GM18508 (cell line): ENCODE measurements around the gene CCDC6.

ENCODE experiments used
- ATAC-seq: cut with Tn5 transposase; IDR thresholded peaks from one replicate; pipeline ENCODE4 v1.9.1; 2021; ENCODE audit warnings: moderate number of reproducible peaks; ENCODE audit not compliant: insufficient read depth, unreplicated experiment

Gene CCDC6

DNA sequence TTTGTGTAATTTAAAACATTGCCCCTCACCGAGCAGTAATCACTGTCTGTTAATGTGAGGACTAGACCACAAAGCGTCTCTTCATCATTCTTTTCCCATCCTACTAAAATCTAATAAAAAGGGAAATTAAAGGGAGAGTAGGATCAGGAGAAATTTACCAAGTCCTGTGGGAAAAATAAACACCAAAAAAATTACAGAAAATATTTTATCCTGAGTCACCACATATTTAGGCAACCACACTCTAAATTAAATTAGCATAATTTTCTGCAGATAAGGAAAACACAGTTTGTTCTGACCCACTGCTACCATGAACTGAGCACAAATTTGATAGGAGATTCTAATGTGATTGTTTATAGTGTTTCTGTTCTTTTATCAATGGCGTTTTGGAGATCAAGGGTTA lies 49.3 kb downstream of the CCDC6 start:
- no peak for ATAC-seq

DNA sequence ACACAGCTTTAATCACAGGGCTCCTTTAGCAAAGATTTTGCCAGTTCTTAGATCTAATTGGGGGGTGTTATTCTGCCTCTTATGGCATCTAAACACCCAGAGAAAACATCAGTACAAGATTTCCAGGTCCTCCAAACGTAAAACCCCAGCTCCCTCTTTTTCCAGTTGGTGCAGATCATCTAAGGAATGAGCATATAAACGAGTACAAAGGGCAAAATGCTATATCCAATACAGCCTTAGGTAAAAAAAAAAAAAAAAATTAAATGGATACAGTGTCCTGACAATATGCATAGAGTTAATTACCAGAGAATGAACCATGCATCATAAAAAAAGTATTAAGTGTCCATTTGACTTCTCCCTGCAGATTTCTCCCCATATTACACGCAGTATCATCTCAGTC lies 50.3 kb downstream of the CCDC6 start:
- no peak for ATAC-seq

DNA sequence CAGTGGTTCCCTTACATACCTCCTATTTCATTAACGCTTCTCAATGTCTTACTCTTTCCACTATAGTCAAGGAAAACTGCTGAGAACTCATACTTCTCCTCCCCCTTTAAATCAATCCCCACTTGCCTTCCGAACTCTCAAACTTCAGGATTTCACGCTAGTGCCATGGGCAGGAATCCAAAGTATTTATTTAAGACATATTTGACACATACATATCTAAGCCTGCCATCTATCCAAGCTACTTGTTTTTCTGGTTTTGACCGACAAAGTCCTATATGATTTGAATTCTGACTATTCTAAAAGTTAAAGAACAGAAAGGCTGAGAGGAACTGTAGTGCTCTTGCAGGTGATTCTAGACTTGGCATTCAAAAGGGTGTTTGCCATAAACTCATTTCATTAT lies 51.8 kb downstream of the CCDC6 start:
- ATAC-seq: no peak

DNA sequence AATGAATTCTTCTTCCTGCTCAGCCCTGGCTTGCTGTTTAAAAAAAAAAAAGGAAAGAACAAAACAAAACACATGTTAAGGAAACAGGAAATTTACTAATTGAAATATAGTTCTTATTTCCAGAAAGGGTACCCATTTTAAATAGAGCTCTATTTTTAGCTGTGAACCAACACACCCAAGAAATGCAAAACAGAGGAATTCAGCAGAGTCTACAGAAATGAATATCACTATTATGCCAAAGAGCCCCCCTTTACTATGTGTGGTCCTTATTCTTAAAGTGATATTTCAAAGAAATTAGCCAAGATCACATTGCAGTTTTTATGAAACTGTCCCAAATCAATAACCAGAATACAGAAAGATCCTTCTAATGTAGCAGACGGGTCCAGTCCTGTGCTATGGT lies 53.7 kb downstream of the CCDC6 start:
- ATAC-seq: no peak

DNA sequence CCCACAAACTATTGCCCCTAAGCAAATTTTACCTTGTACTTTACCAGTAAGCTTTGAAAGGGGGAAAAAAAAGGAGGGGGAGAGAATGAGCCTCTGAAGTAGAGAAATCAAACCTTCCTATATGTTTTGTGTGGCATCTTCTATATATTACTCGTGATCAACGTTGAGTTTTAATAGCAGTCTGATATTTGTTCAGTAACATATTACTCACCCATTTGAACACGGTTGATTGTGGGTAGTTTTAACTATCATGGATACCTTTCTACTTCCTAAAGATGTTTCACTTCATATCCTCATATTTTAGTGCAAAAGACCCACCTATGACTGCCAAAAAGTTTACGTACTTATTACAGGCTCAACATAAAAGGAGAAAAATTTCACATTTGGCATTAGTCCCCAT lies 54.5 kb downstream of the CCDC6 start:
- no peak for ATAC-seq

DNA sequence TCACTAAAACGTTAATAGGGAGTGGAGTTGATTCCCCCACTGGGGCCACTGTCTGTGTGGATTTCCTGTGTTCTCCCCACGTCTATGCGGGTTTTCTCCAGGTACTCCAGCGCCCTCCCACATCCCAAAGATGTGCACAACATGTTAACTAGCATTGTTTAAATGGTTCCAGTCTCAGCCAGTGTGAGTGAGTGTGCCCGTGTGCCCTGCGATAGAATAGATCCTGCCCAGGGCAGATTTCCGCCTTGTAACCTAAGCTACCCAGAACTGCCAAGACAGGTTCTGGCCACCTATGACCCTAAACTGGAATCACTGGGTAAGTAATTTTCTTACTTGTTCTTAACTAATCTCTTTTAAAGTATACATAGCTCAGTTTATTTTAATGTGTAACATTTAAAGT lies 58.5 kb downstream of the CCDC6 start:
- no peak for ATAC-seq

DNA sequence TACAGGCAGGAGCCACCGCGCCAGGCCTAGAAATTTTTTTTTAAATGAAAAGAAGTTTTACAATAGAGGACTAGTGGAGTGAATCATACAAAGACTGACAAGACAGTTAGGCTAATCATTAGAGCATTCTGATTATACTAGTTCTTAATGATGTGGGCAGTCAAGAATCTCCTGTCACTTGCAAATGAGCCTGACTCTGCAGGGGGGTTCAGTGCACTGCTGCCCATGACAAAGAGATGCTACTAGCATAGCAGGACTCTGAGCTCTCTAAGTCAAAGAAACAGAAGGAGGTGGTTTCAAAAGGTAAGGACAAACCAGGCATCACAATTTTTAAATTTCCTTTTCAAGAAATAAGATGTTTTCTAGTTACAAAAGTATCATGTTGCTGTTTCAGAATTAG lies 59.0 kb downstream of the CCDC6 start:
- ATAC-seq: no peak

DNA sequence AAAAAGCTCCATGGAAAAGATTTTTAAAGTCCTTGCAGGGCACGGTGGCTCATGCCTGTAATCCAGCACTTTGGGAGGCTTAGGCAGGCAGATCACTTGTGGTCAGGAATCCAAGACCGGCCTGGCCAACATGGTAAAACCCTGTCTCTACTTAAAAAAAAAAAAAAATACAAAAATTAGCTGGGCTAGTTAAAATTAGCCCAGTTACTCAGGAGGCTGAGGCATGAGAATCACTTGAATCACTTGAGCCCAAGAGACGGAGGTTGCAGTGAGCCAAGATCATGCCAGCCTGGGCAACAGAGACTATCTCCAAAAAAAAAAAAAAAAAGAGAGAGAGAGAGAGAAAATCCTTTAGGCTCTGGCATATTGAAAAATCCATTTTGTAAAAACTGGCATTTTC lies 61.9 kb downstream of the CCDC6 start:
- no peak for ATAC-seq

DNA sequence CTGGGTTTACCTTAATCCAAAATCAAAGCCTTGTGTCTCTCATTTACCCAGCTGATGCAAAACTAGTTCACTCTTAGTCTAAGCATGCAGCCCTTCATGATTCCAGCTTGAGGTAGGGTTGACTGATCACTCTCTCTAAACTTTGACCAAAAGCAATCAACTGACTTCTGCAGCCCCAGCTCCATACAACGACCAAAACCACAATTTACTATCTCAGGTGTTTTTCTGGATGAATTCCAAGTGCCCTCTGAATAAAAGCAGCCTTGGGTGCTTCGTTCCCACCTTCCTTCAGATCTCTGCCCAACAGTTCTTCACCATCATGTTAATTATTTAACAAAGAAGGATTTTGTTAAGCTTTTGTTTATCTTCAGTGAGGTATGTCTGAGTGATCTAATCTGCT lies 62.6 kb downstream of the CCDC6 start:
- ATAC-seq: no peak

DNA sequence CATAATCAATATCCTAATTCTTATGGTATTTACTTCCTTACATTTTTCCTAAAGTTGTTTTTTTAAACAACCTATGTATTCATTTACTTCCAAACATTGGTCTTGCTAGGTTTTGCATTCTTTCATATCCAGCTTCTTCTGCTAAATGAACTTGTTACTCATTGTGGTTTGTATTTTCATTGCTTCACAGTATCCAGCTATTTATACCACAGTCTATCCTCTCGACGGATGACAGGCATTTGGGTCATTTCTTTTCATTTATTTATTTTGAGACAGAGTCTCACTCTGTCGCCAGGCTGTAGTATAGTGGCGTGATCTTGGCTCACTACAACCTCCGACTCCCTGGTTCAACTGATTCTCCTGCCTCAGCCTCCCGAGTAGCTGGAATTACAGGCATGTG lies 66.8 kb downstream of the CCDC6 start:
- ATAC-seq: no peak

DNA sequence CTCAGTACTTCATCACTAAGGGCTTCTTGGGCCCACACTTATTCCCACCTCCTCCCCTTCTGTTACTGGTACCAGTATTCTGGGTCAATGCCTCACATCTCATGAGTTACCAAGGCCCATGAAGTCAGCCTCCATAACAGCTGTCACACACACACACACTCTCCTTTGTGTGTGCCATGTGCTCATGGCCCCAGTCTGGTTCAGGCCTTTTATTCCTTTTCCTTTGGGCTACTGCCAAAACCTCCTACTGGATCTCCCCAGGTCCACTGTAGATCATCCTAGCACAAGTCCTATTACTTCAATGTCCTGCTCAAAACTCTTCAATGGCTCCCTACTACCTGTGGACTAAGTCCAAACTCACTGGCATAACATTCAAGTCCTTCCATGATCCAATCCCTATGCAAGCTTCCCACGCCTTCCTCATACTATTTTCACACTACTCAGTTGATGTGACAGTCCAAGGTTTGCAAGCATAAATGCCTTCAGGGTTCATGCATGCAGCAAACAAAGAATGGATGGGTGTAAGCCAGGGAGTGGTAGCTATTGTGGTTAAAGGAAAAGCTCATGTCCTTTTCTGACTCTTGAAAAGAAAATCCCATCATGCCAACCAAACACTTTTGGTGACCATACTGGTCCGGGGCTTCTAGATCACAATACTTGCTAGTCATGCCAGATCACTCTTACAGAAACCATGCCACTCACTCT lies 68.1 kb downstream of the CCDC6 start:
- no peak for ATAC-seq

DNA sequence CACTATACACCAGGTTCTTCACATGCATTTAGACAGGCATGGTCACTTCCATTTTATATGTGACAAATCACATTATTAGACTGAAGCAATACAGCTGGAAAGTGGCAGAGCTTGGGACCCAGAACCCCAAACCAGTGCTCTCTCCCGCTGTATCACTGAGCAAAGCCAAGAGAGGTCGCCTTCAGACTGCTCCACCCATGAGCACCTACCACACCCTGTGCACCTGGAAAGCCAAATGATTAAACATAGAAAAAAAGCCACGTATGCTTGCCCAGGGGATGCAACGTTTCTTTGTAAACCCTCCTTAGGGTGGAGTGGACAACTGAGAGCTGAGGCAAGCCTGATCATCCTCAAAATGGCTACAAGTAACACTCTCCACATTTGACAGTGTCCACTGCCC lies 72.5 kb downstream of the CCDC6 start:
- ATAC-seq: no peak

DNA sequence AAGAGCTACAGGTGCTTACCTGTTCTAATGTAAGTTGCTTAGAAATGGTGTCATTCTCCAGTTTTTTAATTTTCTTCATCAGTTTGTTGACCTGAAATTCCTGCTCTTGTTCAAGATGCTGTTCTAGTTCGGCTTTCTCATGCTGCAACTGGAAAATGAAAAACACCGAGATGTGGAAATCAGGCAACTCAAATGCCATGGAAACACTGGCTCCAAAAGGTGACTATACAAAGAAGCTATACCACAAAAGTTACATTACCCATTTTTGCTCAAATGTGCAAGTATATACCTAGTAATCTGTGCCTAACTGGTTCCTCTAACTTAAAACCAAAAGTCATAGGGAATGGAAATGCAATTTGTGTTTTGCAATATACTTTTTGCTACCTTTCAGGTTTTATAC lies 73.8 kb downstream of the CCDC6 start:
- ATAC-seq: no peak

DNA sequence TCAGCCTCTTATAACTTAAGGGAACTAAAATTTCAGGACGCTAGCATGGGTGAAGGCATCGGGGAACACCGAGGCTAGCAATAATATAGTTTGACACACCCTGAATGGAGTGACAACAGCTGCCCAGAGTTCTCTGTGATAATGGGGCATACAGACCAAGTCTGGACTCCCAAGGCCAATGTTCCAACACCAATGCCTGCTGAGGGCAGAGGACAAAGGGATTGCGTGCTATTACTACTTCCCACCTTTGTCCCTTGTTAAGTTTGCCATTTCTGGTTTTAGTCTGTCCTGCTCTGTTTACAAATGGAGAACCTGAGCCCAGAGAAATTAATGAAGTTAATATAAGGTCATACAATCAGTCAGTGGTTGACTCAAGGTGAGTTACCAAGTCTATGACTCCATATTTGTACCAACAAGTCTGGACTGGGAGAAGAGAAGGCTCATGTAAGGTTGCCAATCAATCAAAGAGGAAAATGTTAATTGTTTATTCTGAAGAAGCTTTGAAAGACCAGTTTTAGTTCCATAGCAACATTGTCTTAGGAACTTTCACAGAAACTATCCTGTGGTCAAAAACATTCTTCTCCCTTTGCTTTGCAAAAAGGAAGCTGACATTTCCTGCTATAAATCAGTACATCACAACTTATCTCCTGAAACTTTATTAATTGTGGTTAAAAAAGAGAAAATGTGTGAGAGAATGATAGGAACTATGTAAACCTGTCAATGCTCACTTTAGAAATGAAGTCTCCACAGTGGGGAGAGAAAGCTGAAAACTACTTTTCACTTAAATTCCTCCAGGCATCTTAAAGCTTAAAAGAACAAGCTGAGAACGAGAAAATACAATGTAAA lies 74.5 kb downstream of the CCDC6 start:
- no peak for ATAC-seq

DNA sequence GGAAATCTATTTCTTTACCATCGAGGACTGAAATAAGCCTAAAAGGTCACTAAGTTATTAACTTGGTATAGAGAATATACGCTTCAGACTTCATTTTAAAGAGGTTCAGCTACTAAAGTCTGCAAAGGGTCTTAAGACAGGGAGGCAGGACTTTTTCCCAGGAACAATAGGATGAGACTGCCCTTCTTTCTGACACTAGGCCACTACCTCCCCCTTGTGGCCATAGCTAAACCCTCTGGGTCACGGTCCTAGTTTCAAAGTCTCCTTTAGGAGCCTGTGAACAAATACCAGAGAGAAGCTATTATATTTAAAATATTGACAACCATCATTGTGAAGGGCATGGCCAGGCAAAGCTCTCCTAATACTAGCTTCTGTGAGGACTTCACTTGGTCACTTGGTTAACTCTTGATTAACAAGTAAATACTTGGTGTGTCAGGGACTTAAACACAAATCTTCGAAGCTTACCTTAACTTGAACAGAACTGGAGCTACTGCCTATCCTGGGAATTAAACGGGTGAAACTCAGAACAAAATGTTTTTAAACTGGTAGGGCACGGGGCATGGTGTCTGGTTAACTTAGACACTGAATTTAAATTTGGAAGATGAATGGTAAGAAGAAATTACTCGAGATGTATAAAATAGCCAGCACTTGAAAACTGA lies 75.6 kb downstream of the CCDC6 start:
- no peak for ATAC-seq

DNA sequence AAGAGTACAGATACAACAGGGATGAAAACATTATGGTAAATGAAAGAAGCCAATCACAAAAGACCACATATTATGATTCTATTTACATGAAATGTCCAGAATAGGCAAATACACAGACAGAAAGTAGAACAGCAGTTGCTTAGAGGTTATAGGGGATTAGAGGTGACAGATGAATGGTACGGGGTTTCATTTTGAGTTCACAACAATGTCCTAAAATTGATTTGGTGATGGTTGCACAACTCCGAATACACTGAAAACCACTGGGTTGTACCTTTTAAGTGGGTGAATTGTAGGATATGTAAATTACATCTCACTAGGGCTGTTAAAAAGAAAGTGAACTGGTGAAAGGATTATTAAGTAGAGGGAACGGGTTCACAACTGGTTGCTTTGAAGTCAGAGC lies 76.8 kb downstream of the CCDC6 start:
- ATAC-seq: peak; percentile 58

DNA sequence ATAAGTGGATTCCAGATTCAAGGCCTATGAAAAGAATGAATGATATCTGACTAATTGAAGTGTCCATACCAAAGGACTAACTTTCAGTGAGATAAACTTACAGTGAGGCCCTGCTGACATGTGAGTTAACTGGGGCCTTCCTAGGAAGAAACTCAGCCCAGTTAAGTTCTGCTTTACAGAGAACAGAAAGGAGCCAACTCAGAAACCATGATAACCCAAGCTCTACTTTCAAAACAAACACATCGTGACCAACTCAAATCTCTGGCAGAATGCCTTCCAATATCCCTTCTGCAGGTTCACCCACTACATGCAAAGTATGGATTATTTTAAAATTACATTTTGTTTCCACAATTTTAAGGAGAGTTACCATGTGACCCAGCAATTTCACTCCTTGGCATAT lies 77.3 kb downstream of the CCDC6 start:
- peak; percentile 9 for ATAC-seq

DNA sequence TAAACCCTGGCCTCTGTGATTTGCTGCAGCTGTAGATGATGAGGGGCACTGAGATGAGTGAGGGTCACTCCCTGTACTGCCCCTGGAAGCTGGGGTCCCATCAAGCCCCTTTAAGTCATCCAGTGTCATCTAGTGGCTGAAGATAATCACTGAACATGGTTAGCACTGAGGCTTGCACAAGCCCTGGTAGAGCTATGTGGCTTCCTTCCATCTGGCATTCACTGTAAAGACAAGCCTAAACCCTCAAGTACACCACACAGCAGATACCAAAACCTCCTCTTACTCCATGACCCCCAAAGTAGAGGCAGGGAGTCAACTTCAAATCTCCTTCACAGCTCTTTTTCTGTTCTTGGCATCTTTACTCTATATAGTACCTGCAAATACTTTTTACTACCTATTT lies 80.4 kb downstream of the CCDC6 start:
- ATAC-seq: no peak

DNA sequence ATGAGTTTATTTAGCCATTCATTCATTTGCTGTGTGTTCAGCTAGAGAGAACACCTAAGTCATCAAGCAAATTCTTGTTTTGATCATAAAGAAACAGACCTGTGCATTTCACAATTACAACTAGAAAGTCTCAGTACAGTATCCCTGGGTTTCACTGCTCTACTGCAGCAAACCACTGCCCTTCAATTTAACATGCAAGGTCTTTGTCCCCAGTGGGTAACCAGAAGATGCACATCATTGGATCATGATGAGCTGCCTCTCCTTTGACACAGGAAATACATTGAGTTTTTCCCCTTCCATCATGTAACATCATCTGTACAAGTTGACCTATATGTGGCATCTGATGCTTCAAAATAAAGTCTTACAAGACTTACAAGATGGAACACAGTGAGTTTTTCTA lies 82.6 kb downstream of the CCDC6 start:
- no peak for ATAC-seq

DNA sequence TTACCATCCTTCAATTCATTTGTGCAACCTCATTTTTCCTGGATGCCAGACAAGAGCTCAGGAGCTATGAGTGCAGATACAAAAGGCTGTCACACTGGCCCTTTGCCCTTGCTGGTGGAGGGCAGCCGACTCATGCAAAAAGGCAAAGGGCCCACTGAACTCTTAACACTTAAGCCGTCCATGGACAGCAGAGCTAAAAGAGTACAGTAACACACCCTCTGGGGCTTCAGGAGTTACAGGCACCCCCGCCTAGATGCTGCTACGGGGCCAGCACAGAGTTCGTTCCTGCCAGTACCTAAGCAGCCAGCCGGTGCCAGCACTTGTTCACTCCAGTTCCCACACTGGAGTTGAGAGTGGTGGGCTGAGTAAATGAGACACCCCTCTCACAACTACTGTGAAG lies 83.2 kb downstream of the CCDC6 start:
- ATAC-seq: no peak

DNA sequence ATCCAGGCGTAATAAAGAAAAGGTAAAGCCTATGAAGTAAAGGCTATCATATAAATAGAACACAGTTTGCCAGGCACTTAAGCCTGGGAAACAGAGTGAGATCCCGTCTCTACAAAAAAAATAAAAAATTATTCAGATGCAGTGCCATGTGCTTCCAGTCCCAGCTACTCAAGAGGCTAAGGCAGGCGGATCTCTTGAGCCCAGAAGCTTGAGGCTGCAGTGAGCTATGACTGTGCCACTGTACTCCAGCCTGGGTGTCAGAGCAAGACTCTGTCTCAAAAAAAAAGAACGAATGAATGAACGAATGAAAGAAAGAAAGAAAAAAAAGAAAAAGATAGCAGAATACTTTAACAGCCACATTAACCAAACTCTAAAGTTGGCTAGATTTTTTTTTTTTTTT lies 85.9 kb downstream of the CCDC6 start:
- no peak for ATAC-seq
